GM21367 (cell line): Measurements from ENCODE around the gene KRT33A.

Experiments
- ATAC-seq: cut with Tn5 transposase; IDR thresholded peaks from one replicate; pipeline ENCODE4 v1.9.1; 2021; ENCODE audit not compliant: unreplicated experiment

The KRT33A gene

DNA sequence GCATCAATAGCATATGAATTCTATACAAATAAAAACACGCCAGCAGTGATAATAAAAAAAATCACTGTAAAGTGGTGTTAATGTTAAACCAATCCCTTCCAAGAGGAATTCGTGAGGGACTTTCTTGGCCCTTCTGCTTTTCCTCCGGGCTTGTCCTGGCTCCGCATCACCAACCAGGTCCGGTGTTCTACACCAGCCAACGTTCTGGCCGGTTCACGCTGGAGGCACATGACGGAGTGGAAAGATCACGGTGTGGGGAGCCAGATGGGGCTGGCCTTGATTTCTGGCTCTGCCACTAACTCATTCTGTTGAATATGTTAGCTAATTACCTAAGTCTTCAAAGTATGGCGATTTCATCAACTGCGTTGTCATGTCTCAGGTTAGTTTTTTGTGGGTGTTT, 46.5 kb downstream of the KRT33A start:
- no peak for ATAC-seq

DNA sequence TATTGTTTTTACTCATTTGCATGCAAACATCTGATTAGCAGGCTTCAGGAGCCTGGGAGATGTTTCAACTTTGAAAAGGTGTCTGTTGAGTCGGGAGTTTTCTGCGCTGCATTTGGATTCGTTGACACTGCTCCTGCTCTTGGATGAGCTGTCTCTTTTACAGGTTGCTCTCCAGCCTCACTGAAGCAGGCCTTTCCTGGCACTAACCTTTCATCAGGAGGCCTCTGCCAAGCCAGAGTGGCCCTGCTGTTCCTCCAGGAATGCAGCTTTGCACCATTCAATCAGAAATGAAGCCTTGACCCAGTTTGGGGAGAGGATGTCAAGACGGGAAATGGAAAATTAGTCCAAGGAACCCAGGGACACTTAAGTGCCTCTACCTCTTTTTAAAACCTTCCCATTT, 47.6 kb downstream of the KRT33A start:
- ATAC-seq, result no peak

DNA sequence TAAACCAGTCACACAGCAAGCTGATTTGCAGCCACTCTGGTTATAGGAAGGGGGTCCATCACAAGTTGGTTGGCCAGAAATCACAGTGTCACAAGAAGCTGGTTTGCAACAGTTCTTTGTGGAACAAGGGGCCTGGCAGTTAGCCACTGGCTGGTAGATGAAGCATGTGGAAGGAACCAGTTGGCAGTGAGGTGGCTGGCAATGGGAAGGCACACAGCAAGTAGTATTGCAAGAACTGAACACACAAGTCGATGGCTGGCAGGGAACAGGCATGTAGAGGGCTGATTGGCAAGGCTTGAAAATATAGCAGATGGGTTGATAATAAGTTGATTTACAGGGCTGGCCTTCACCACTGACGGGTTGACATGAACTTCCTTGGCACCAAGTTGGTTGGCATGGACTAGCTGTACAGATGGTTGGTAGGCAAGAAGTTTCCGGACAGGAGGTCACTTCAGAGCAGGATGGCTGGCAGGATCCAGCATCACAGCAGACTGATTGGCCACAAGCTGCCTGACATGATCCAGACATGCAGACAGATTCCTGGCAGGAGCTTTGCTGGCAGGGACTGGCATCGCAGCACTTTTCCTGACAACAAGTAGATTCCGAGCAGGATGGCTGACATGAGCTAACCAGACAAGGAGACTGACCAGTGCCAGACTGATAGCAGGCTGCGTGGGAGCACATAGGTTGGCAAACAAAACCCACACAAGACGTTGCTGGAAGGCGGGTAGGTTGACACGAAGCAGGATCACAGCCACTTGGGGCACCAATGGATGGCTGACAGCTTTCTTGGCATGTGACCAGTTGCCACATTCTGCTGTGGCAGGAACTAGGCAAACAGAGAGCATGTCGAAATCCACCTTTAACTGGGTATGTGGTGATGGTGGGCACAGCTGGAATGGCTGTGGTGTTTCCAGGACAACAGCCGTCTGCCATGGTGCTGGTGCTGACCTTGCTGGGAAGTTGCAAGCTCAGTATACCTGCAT, 48.4 kb downstream of the KRT33A start, which contains the start of gene KRTAP29-1:
KRTAP29-1 (minus strand) TSS at position 936 of the 986 bp plus-strand sequence; CDS start at position 936, 0 bp downstream.
- ATAC-seq, result no peak

DNA sequence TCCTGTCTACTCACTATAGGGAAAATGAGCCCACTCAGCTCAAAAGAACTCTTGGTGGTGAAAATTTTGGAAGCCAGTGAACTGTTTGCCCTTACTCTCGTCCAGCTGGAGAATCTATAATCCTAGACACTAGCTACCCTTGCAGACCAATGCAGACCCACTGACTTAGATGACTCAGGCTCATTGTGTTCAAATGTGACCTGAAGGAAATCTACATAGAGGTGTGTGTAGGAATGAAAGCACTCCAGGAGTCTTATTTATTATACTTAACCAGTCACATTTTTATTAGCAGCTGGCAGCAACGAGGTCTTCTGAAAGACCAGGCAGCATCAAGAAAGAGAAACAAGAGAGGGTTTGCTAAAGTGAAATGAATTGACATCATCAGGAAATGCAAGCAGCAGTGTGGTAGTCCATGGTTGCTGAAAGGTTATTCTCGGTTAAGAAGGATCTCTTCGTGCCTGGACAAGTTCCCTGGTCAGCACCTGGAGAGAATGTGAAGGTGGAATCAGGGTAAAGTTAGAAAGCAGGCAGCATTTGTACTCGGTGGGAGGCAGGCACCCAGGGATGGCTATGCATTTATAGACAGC, 49.3 kb downstream of the KRT33A start:
- ATAC-seq, result no peak

GRCh38 chr17:41298458-41299135, 52.0 kb downstream of the KRT33A start:
- no peak for ATAC-seq

DNA sequence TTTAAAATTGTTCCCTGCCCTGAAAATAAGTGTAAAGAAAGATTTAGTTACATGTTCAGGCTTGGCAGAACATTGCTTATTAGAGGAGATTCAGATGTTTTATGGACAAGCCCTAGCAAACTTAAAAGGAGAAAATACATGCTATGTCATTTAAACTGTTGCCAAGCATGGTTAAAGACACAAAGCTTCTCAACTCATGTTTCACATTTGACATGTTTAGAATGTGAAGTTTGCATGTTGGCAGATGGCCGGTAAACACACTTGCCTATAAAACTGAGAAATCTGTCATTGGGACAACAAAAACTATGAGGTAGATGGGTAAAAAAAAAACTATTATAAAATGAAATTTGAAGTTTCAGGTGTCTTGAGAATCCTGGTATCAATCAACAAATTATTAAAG, 53.8 kb downstream of the KRT33A start:
- ATAC-seq, result no peak
